Astrocyte of the hippocampus (primary cell): Measurements from ENCODE around the gene DNAI2.
"Not testable (repeated sequence)": the region's sequence is repeated elsewhere in the genome, so short reads cannot be mapped to it uniquely, and the experiment has no call there.

ENCODE experiments used
- DNase-seq: peaks from one replicate; pipeline ENCODE4 v3.0.0; 2011; ENCODE audit warnings: low read depth, low spot score

The DNAI2 gene

DNA sequence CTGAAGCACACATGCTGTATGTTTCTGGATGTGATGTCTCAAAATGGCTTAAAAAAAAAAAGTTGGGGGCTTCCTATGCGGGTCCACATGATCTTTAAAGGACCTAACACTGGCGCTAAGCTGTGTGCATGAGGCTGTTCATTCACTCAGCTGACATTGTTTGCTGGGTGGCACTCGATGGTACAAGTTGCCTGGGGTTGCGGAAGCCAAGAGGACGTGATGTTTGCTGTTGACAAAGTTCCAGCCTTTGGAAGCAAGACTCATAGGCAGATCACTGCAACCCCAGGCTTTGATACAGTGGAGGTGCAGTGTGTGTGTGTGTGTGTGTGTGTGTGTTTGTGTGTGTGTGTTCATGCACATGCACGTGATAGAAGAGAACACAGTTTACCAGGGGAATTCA, 29.5 kb upstream of the DNAI2 start:
- no peak for DNase-seq

DNA sequence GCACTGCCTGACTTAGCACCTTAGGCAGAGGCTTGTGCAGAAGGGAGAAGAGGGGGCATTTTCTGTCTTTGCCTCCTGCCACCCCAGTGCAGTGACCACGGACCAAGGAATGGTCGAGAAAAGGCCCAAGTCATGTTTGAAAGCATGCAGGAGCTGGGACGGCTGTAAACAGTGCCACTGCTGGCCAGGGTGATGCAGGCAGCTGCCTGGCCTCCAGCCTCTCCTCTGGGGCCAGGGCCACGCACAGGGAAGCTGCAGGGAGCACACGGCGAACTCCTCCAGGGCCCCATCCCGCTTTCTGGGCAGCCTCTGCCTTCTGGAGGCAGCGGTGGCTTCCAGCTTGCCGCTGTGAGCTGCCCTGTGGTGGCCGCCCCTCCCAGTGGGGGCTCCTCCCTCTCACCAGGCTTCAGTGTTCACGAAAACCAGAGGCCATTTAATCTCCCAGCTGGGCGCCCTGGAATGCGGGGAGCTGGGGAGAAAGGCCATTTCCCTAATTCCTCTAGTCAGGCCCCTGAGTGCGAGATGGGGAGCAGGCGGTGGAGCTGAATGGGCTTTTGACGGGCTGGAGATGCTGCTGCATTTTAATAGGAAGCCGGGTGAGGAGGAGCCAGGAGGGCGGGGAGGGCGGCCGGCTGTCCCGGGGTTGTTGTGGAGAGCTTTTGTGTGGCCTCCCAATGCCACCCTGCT, 28.7 kb upstream of the DNAI2 start:
- DNase-seq, result peak; percentile 54

DNA sequence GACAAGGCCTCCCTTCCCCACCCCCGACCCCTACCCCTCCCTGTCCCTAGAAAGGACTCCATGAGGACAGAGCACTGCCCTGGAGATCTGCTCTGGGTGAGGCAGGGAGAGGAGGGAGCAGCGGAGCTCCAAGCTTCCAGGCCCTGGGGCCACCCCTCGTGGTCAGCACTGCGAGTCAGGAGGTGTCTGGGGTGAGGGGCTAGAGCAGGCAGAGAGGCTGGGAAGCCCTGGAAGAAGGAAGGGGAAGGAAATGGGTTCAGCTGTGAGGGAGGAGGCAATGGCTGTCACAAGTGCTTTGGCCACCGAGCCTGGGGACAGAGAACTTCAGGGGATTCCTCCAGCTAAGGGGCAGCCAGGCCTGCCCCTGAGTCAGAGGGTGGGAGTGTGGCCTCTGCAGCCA, 28.2 kb upstream of the DNAI2 start:
- DNase-seq, result no peak

DNA sequence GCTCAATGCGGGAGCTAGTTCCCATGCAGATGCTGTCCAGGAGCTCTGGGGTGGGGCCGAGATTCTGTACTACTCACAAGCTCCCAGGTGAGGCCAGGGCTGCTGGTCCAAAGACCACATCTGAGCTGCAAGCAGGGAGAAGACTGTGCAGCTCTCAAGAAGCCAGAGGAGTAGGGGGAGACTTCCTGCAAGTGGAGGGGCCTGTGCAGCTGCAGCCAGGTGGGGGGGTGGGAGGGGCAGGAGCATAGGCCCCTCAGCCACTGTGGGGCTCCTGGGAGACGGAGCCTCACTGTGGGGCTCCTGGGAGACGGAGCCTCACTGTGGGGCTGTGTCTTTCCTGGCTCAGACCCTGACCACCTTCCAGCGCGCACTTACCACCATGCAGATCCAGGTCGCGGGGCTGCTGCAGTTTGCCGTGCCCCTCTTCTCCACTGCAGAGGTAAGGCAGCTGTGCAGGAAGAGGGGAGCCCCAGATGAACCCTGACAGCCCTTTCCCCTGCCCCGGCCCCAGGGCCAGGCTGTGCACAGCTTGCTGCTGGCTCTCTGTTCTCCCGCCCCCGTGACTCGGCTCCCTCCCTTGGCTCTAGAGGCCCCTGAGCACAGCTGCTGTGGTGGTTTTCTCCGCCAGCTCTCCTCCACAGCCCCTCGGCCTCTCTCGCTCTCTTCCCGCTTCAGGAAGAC, 24.3 kb upstream of the DNAI2 start:
- no peak for DNase-seq

DNA sequence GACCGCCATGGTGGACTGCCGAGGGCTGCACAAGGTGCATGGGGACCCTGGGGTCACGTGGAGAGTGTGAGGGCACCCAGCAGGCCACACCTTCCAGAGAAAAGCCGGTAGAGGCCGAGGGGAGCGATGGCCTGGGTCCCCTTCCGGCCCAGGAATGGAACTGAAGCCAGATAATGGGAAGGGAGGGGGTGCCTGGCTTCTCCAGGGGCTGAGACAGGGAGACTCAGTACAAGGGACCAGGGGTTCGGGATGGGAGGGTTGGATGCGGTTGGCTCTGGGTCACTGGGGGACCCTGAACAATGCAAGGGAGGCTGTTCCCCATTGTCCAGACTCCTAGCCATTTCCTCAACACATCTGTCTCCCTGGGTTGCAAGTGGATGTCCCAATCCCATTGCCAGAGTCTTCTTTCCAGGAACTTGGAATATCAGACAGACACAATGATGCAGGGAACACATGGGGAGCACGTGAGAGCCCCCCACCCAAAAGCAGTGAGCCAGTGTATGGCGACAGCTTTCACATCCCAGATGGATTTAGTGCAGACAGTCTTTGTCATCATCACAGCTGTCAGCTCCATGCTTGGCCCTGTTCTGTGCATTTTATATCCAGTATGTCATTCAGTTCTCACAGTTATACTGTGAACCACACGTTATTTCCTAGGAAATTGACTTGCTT, 23.6 kb upstream of the DNAI2 start:
- DNase-seq, result no peak

DNA sequence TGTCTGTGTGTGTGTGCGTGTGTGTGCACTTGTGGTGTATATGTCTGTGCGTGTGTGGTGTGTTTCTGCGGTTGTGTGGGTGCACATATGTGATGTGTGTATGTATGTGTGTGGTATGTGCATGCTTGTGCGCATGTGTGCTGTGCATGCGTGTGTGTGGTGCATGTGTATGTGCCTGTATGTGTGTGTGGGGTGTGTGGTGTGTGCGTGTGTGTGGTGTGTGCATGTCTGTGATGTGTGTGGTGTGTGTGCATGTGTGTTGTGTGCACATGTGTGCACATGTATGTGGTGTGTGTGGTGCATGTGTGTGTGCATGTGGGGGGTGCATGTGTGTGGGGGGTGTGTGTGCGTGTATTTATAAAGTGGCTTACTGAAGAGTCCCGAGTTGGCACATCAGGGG, 23.0 kb upstream of the DNAI2 start:
- DNase-seq, result no peak

DNA sequence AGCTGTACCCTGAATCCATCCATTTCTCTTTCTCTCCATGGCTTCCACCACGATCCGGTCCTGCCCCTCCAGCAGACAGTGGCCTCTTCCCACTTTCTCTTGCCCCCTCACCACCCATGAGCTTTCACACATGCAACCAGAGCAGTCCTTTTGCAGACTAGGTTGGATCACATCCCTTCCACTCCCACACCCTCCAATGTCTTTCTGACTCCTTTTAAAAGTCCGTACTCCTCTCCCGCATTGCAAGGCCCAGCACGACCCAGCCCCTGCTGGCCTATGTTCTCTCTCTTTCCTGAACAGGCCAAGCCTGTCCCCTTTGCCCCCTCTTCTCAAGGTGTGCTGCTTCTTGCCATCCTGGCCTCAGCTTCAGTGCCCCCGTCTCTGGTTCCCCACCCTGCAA, 22.5 kb upstream of the DNAI2 start:
- DNase-seq, result no peak

DNA sequence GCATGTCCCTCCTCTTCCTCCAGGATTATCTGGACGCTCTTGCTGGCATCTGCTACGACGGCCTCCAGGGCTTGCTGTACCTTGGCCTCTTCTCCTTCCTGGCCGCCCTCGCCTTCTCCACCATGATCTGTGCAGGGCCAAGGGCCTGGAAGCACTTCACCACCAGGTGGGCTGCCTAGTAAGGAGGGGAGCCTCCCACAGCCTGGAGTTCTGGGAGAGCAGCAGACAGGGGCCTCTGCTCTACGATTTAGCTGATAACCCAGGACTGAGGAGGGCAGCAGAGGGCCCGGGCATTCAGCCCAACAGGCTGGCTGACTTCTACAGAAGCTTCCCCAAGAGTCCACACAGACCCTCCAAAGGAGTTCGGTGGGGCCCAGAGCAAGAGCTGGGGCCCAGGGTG, 21.8 kb upstream of the DNAI2 start:
- no peak for DNase-seq

DNA sequence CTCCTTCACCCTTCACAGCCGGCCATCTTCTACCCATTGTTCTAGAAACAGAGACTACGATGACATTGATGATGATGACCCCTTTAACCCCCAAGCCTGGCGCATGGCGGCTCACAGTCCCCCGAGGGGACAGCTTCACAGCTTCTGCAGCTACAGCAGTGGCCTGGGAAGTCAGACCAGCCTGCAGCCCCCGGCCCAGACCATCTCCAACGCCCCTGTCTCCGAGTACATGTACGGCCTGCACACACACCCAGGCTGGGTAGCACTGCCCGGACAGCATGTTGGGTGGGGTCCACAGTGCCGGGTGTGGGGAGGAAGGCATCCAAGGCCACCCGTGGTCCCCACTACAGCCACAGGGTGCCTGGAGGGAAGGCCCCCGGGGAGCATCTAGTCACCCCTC, 21.0 kb upstream of the DNAI2 start:
- no peak for DNase-seq

DNA sequence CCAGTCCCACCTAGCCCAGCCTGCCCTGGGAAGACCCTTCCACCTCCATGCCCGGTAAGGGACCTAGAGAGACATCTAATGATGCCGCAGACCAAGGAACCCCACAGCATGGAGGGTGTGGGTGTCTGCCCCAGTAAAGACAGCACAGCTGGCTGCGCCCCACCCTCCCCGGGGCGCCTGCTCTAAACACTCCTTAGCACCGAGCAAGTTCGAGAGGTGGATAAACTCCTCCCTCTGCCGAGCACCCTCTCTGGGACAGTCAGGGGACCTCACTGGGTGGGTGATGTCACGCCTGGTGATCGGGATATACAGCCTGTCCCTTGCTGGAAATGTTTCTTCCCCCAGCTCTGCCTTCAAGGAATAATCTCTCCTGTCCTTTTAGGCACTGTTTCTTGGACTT, 16.7 kb upstream of the DNAI2 start:
- no peak for DNase-seq

DNA sequence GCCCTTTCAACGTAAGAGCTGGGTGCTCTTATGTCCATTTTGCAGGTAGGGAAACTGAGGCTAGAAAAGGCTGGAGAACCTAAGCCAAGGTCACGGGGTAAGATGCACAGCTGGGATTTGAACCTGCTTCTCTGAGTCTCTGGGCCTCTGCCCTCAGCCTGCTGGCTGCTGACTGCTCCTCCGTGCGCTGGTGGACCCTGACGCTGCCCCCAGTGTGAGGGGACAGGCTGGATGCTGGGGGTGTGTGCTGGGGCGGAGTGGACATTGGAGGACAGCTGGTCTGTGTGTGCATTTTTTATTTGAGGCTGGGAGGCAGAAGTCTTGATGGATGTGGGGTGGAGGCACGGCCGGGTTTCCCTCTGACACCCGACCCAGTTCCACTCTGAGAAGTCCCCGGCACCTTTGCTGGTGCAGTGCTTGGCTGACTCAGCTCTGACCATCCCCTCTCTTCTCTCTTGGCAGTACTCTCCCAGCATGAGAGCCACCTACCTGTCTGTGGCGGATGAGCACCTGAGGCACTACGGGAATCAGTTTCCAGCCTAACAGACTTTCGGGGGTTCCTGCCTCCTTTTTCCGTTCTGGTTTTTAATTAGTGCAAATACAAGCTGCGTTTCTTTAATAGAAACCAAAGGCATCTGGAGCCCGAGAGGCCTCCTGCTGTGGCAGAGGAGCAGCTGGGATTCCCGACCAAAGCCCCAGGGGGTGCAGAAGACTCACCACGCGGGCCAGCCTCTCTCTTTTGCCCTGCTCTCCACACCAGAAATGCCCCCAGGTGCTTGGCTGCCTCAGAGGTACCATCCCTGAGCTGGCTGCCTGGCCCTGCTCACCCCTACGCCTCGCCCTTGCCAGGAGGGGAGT, 14.1 kb upstream of the DNAI2 start:
- no peak for DNase-seq

DNA sequence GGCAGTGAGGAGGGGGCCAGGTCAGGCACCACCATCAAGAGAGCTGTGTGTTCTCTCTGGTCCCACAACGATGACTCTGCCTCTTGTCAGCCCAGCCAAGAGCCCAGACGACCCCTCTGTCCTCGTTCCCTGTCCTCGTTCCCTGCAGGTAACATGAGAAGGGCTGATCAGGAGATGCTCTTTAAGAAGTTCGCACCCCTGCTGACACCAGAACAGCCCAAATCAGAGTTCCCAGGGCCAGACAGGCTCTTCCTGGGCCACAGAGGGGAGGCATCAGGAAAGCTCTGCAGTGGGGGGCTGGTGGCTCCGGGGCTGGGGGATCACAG, 13.5 kb upstream of the DNAI2 start:
- DNase-seq, result no peak

DNA sequence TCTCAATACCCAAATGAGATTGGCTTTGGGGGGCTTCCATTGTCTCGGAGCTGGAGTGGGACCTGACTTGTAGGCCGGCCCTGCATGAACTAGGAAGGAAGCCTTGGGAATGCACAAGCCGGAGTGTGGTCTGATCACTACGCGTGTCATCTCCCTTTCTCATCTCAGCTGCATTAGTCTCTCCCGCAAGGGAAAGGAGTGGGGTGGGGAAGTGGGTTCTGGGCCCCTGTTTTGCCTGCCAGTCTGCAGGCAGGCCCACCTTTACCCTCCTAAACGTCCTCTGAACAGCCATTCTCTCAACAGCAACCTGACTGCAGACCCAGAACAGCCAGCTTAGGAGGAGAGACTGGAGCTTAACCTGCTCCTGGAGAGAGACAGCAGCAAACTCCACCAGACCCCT, 11.4 kb upstream of the DNAI2 start:
- DNase-seq, result no peak

DNA sequence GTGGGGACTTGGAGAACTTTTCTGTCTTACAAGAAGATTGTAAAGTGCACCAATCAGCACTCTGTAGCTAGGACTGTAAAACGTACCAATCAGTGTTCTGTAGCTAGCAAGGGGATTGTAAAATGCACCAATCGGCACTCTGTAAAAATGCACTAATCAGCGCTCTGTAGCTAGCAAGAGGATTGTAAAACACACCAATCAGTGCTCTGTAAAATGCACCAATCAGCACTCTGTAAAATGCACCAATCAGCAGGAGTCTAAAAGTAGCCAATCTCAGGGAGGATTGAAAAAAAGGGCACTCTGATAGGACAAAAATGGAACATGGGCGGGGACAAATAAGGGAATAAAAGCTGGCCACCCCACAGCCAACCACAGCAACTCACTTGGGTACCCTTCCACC, 7.0 kb upstream of the DNAI2 start:
- DNase-seq, result not testable (repeated sequence)

DNA sequence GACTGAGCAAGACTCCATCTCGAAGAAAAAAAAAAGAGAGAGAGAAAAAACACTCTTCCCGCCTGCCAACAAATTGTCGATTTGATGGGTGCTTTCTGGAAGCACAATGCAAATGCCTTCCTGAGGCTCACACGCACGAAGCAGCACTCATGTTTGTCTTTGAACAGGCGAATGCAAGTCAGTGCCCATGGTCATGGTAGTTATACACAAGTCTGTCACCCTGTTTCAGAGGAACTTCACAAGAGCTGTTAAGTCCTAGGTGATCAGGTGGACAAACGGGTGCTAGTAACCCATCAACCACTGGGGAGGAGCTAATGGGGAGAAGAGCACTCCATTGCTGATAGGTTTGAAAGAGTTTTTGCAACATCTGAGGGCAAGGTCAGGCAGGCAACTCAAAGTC, 6.5 kb upstream of the DNAI2 start:
- DNase-seq, result no peak

DNA sequence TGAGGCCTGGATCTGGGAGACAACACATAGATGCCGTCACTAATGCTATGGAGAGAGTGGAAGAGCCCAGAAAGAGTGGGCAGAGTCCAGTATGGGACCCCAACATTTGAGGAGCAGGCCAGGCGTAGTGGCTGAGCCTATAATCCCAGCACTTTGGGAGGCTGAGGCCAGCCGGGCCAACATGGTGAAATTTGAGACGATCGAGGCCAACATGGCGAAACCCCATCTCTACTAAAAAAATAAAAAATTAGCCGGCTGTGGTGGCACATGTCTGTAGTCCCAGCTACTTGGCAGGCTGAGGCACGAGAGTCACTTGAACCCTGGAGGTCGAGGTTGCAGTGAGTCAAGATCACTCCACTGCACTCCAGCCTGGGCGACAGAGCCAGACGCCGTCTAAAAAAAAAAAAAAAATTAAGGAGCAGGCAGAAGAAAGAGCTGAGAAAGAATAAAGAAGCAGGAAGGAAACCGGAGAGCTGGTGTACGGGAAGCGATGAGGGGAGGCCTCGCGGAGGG, 6.0 kb upstream of the DNAI2 start:
- no peak for DNase-seq

DNA sequence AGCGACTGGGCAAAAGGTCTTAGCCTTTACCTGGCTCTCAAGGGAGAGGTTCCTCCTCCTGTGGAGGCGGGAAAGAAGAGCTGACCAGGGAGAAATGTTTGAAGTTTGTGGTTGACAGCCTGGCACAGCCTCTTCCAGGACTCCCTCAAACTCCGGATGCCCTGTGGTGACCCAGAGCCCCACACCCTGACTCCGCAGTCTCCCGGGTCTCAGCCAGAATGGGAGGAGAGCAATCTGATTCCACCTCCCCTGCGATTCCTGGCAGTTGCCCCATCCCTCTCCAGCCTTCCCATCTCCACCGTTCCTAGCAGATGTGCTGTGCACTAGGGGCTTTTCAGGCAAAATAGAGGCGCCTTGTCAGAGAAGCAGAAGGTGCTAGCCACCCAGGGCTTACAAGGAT, 5.5 kb upstream of the DNAI2 start:
- no peak for DNase-seq

DNA sequence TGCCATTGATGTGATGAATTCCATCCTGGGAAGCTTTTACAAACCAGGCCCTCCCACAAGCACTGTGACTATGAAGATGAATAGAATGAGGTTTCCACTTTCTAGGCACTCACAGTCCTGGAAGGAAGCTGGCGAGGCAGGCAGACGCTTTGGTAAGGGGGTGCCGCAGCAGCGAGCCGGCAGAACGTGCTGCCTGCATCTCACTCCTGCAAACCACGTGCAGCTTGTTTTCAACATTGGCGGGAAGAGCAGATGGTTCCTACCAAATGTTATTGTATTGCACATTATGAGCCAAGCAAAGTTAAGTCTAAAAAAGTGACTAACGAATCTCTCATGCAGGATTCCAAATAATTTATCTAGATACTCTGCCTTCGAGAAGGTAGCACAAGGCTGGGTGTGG, 3.7 kb upstream of the DNAI2 start:
- DNase-seq, result no peak

DNA sequence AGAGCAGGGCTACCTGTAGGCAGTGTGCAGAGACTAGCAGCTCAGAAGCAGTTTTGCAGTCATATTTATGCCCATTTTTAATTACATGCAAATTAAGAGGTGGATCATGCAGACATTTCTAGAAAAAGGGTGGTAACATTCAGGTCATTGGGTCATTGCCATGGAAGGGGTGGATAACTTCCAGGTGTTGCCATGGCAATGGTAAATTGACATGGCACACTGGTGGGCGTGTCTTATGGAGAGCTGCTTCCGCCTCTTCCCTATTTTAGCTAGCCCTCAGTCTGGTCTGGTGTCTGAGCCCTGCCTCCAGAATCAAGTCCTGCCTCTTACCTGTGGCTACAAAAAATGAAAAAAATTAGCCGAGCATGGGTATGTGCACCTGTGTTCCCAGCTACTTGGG, 2.8 kb upstream of the DNAI2 start:
- no peak for DNase-seq

DNA sequence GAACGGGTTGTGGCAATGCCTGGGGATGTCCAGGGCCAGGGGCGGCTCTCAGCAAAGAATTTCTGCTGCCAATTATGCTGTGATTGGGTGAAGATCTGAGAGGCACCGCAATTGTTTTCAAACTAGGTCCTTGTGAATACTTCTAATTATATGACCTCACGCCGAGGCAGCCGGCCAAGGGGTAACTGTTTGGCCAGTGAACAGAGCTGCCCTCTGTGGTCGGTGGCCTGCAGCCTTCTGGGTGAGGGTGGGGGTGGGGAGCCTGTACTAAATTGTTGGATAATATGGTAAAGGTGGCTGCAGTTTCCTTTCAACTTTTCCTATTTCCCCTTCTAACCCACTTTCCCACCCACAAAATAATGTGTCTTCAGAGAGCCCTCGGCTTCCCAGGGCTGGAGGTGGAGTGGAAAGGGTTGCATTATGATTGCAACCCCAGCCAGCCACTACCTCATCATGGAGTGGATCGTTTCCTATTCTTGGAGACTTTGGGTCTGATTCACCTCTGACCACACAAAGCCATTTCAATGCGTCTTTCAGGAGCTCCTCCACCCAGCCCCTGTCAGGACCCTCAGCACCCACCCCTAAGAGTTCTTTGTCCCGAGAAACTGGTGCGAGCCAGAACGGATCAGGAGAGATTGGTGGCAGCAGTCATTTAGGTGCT, 2.0 kb upstream of the DNAI2 start:
- DNase-seq, result peak; percentile 74

DNA sequence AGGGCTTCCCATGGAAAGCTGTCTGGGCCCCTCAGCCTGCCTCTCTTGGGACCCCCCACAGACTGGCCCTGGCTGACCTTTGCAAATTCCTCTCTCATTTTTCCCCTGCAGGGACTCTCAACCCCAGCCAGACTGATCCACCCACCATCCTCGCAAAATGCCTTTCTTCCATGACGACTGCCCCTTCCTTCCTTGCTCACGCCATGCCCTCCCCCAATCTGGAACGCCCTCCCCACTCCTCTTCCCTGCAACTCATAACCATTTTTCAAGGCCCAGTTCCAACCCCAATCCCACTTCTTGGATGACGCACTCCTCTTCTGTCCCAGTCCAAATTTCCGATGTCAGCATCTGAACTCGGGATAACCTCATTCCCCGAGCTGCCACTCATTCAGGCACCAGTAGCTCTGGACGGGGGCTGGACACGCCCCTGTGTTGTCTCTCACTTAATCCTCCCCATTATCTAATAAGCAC, 1.3 kb upstream of the DNAI2 start:
- DNase-seq, result peak; percentile 19
